DOHH2 (cell line): Measurements from ENCODE around the gene PPP3CA.
A peak's percentile ranks its signal among the peaks of the same experiment; 100 is the strongest.

Experiments used
- H3F3A ChIP-seq: fragments of 200-600 bp; sonication (generic), shearing (Covaris generic); 2 replicates; pipeline ENCODE4 v1.6.0; 2016; ENCODE audit warnings: antibody characterized with exemption, mild to moderate bottlenecking; ENCODE audit not compliant: control insufficient read depth, insufficient read depth
- H3K27ac ChIP-seq: fragments of 200-600 bp; sonication (generic); 2 replicates; pipeline ENCODE4 v1.5.1; 2014; ENCODE audit warnings: low read depth, mild to moderate bottlenecking, low read length, moderate library complexity
- H3K27me3 ChIP-seq: fragments of 200-600 bp; sonication (generic); 2 replicates; pipeline ENCODE4 v1.6.1; 2014; ENCODE audit warnings: mild to moderate bottlenecking, low read length, mixed read lengths; ENCODE audit not compliant: control insufficient read depth
- H3K36me3 ChIP-seq: fragments of 200-600 bp; sonication (generic); 2 replicates; pipeline ENCODE4 v1.6.1; 2014; ENCODE audit warnings: mild to moderate bottlenecking, low read length, moderate library complexity, mixed read lengths; ENCODE audit not compliant: control insufficient read depth
- H3K4me1 ChIP-seq: fragments of 200-600 bp; sonication (generic); 2 replicates; pipeline ENCODE4 v1.6.1; 2014; ENCODE audit warnings: mild to moderate bottlenecking, low read length, mixed read lengths; ENCODE audit not compliant: control insufficient read depth
- H3K4me2 ChIP-seq: fragments of 200-600 bp; sonication (generic); 2 replicates; pipeline ENCODE4 v1.6.0; 2014; ENCODE audit warnings: mild to moderate bottlenecking, low read length, moderate library complexity
- H3K4me3 ChIP-seq: fragments of 200-600 bp; sonication (generic); 2 replicates; pipeline ENCODE4 v1.5.1; 2014; ENCODE audit warnings: mild to moderate bottlenecking, low read length, mixed read lengths
- H3K79me2 ChIP-seq: fragments of 200-600 bp; sonication (generic); 2 replicates; pipeline ENCODE4 v1.6.1; 2014; ENCODE audit warnings: mild to moderate bottlenecking, low read length, mixed read lengths; ENCODE audit not compliant: control insufficient read depth
- H3K9me2 ChIP-seq: fragments of 200-600 bp; sonication (generic); replicated peaks from 2 replicates; pipeline ENCODE4 v1.6.1; 2014; ENCODE audit warnings: mild to moderate bottlenecking, low read length, mixed read lengths; ENCODE audit not compliant: control insufficient read depth
- H3K9me3 ChIP-seq: fragments of 200-600 bp; sonication (generic); 2 replicates; pipeline ENCODE4 v1.6.1; 2014; ENCODE audit warnings: antibody characterized with exemption, low read length, mixed read lengths; ENCODE audit not compliant: control insufficient read depth, insufficient read depth
- H4K20me1 ChIP-seq: fragments of 200-600 bp; sonication (generic); 2 replicates; pipeline ENCODE4 v1.6.0; 2014; ENCODE audit warnings: low read depth, mild to moderate bottlenecking, antibody characterized with exemption, low read length, moderate library complexity; ENCODE audit not compliant: control insufficient read depth, insufficient read depth
- CTCF ChIP-seq: fragments of 200-600 bp; sonication (generic); IDR thresholded peaks from one replicate; pipeline ENCODE4 v1.5.1; 2014; ENCODE audit warnings: antibody characterized with exemption, mild to moderate bottlenecking, low read depth, low read length; ENCODE audit not compliant: poor library complexity, severe bottlenecking
- EZH2phosphoT487 ChIP-seq: fragments of 200-600 bp; sonication (generic); IDR thresholded peaks from 2 replicates; pipeline ENCODE4 v1.6.1; 2017; ENCODE audit warnings: borderline replicate concordance, mild to moderate bottlenecking, antibody characterized with exemption, low read length, moderate library complexity, mixed read lengths

Gene PPP3CA

GRCh38 chr4:101355767-101356702, 8.7 kb upstream of the PPP3CA start:
- no peak for TF ChIP-seq CTCF
- H3K27ac ChIP-seq, result peak overlapping the region; percentile 47
- H4K20me1 ChIP-seq, result no peaks in the 10 kb centered on the region
- peaks cover 44% of the 10 kb centered on the region for H3K4me1 ChIP-seq
- 0 out of 2 replicates have a peak, but pooled peaks cover 3% of the 10 kb centered on the region for H3F3A ChIP-seq
- no peaks in the 10 kb centered on the region for H3K9me3 ChIP-seq
- H3K79me2 ChIP-seq, result no peaks in the 10 kb centered on the region
- no peaks in the 10 kb centered on the region; the same call in 1 of the 2 replicates for H3K9me2 ChIP-seq
- H3K4me2 ChIP-seq, result peak overlapping the region; percentile 78
- peak overlapping the region; percentile 64 for H3K4me3 ChIP-seq
- no peaks in the 10 kb centered on the region for H3K27me3 ChIP-seq
- no peaks in the 10 kb centered on the region for H3K36me3 ChIP-seq

GRCh38 chr4:101355246-101355645, 7.9 kb upstream of the PPP3CA start:
- no peaks in the 10 kb centered on the region for H3K79me2 ChIP-seq
- H3F3A ChIP-seq, result 0 out of 2 replicates have a peak, but pooled peaks cover 3% of the 10 kb centered on the region
- H3K4me1 ChIP-seq, result peaks cover 48% of the 10 kb centered on the region
- H3K27ac ChIP-seq, result peak overlapping the region; percentile 47
- H3K9me3 ChIP-seq, result no peaks in the 10 kb centered on the region
- H3K4me3 ChIP-seq, result peak overlapping the region; percentile 64
- no peaks in the 10 kb centered on the region for H3K36me3 ChIP-seq
- no peaks in the 10 kb centered on the region for H3K27me3 ChIP-seq
- H3K9me2 ChIP-seq, result no peaks in the 10 kb centered on the region; the same call in 1 of the 2 replicates
- H3K4me2 ChIP-seq, result peak overlapping the region; percentile 78
- no peaks in the 10 kb centered on the region for H4K20me1 ChIP-seq
- no peak for TF ChIP-seq CTCF
- TF ChIP-seq EZH2phosphoT487, result no peak

GRCh38 chr4:101349801-101350064, 2.4 kb upstream of the PPP3CA start:
- no peak overlapping the region for H3K4me2 ChIP-seq

More at GRCh38 chr4:101349801-101350064, 2.4 kb upstream of the PPP3CA start:
- H3K79me2 ChIP-seq, result peaks cover 11% of the 10 kb centered on the region
- TF ChIP-seq CTCF, result no peak
- H3K27ac ChIP-seq, result no peak overlapping the region
- no peaks in the 10 kb centered on the region for H3K36me3 ChIP-seq
- no peak overlapping the region for H3K4me3 ChIP-seq
- H4K20me1 ChIP-seq, result peaks cover 6% of the 10 kb centered on the region; the same call in 1 of the 2 replicates
- H3K4me1 ChIP-seq, result peaks cover 47% of the 10 kb centered on the region
- H3K9me3 ChIP-seq, result no peaks in the 10 kb centered on the region
- peaks cover 16% of the 10 kb centered on the region for H3F3A ChIP-seq
- H3K27me3 ChIP-seq, result peaks cover 11% of the 10 kb centered on the region
- no peaks in the 10 kb centered on the region for H3K9me2 ChIP-seq
